ENCODE measurements around the gene RABEP2. TPM values are rescaled to one million over a fixed set of nuclear protein-coding genes. Genes with fewer than 3 reads are reported as not detected.

RABEP2 gene
- total and polyA plus RNA-seq, 10 donors, result 40.8 to 90.0 (median 53.1) TPM

DNA sequence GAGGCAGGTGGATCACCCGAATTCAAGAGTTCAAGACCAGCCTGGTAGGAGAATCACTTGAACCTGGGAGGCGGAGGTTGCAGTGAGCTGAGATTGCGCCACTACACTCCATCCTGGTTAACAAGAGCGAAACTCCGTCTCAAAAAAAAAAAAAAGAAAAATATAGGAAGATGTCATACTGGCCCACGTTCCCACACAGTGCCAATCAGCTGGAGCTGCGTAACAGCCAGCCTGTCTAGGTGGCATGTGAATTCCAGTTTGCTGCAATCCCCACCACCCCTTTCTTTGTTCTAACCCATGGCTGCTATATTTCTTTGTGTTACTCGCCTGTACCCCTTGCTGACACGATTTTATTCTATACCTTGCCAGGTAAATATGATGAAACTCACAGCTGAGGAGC, 33.2 kb upstream of the RABEP2 start:
- Histone ChIP-seq H3K36me3 (peaks cover 9 to 100% (median 79%) of the 10 kb centered on the region in 6 donors), H3K27me3 (replicated peaks in 1 of 7) (no peaks in the 10 kb centered on the region), H3K4me1 (peaks cover 0 to 18% (median 5%) of the 10 kb centered on the region in 6 donors), H3K9me3 (no peaks in the 10 kb centered on the region), H3K4me3 (no peak overlapping the region), H3K27ac (no peak overlapping the region)
- intact Hi-C loops (cut with DNase I; ENCODE audit: low total_unique reads), result no loop called here
- TF ChIP-seq POLR2A (IDR thresholded peaks at IDR 0.05) (no peak), POLR2AphosphoS5 (IDR thresholded peaks at IDR 0.05) (no peak), CTCF (IDR thresholded peaks at IDR 0.05 in 8 of 11, conservative IDR thresholded peaks at IDR 0.05 in 3 of 11) (no peak)
- WGBS, 5 donors, result 86 to 96% (median 91%) methylated on average over 7 to 9 of the region's 9 CpGs
- DNase-seq, result no peak

DNA sequence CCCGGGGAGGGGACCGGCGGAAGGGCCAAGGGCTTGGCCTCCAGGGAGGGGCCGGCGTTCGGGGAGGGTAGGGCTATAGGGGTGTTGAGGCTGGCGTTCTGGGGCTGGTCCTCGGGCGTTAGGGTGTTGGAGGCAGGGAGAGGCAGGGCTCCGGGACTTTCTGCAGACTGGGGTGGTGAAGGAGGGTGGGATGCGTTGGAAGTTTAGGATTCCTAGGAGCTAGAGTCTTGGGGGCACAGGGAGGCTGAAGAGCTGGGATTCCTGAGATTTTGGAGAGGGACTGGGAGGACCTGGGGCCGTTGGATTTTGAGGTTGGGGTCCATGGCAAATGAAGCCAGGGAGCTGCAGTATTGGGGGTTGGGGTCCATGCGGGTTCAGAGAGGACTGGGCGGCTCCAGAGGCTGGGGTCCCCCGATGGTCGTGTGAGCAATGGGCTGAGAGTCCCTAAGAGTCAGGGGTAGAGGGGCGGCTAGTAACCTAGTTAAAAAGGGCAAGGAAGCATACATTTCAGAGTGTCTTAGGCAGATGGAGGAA, 26.4 kb upstream of the RABEP2 start:
- Histone ChIP-seq H3K27ac (peak overlapping the region; percentile 74 to 95 (median 90)), H3K36me3 (peaks cover under 1 to 46% (median 29%) of the 10 kb centered on the region in 6 donors), H3K27me3 (replicated peaks in 1 of 7) (no peaks in the 10 kb centered on the region), H3K9me3 (no peaks in the 10 kb centered on the region), H3K4me1 (peaks cover 7 to 50% (median 32%) of the 10 kb centered on the region in 6 donors), H3K4me3 (peak overlapping the region; percentile 68 to 100 (median 94))
- peak; percentile 81 for DNase-seq
- intact Hi-C loops (cut with DNase I; ENCODE audit: low total_unique reads), result loop anchor here (5.0 kb wide), 1 partner anchor 129 kb away; the partner anchor contains the start of gene ATXN2L
- no peak for TF ChIP-seq POLR2A (IDR thresholded peaks at IDR 0.05)
- TF ChIP-seq POLR2AphosphoS5 (IDR thresholded peaks at IDR 0.05), result no peak
- no peak for TF ChIP-seq CTCF (IDR thresholded peaks at IDR 0.05 in 8 of 11, conservative IDR thresholded peaks at IDR 0.05 in 3 of 11)
- 3 to 5% (median 4%) methylated on average over 11 to 17 of the region's 17 CpGs for WGBS, 5 donors

GRCh38 chr16:28950648-28951409, 25.8 kb upstream of the RABEP2 start, which contains the start of gene NFATC2IP:
Gene NFATC2IP (plus strand): TSS chr16:28950937. CDS start chr16:28951012, 75 bp downstream.
- Histone ChIP-seq H3K27me3 (replicated peaks in 1 of 7) (no peaks in the 10 kb centered on the region), H3K4me1 (peaks cover 10 to 55% (median 36%) of the 10 kb centered on the region in 6 donors), H3K36me3 (peaks cover 0 to 39% (median 23%) of the 10 kb centered on the region in 6 donors), H3K9me3 (no peaks in the 10 kb centered on the region), H3K4me3 (peak within 1 kb of the TSS; percentile 68 to 100 (median 94)), H3K27ac (peak within 1 kb of the TSS; percentile 74 to 95 (median 90))
- 1 to 2% (median 1%) methylated on average over 43 to 79 of the region's 79 CpGs for WGBS, 5 donors
- intact Hi-C loops (cut with DNase I; ENCODE audit: low total_unique reads), result loop anchor here (5.0 kb wide), 1 partner anchor 129 kb away; the partner anchor contains the start of gene ATXN2L
- TF ChIP-seq POLR2A (IDR thresholded peaks at IDR 0.05), result peak in 1 of 3 donors; percentile 63
- peak; percentile 69 to 84 (median 80) for TF ChIP-seq POLR2AphosphoS5 (IDR thresholded peaks at IDR 0.05)
- TF ChIP-seq CTCF (IDR thresholded peaks at IDR 0.05 in 8 of 11, conservative IDR thresholded peaks at IDR 0.05 in 3 of 11), result peak in 2 of 11 experiments; percentile 29 to 31
- DNase-seq, result peak; percentile 99

GRCh38 chr16:28946681-28947080, 21.6 kb upstream of the RABEP2 start:
- intact Hi-C loops (cut with DNase I; ENCODE audit: low total_unique reads), result no loop called here
- 76 to 85% (median 78%) methylated on average over 4 of the region's 4 CpGs for WGBS, 5 donors
- H3K9me3 ChIP-seq, result no peaks in the 10 kb centered on the region
- no peaks in the 10 kb centered on the region for H3K36me3 ChIP-seq
- DNase-seq, result no peak
- no peak for TF ChIP-seq POLR2AphosphoS5 (IDR thresholded peaks at IDR 0.05)
- TF ChIP-seq POLR2A (IDR thresholded peaks at IDR 0.05), result no peak
- TF ChIP-seq CTCF (IDR thresholded peaks at IDR 0.05 in 8 of 11, conservative IDR thresholded peaks at IDR 0.05 in 3 of 11), result no peak
- no peaks in the 10 kb centered on the region for H3K27me3 ChIP-seq (replicated peaks in 1 of 7)
- peaks cover 10 to 37% (median 30%) of the 10 kb centered on the region in 6 donors for H3K4me1 ChIP-seq
- no peak overlapping the region for H3K27ac ChIP-seq
- H3K4me3 ChIP-seq, result no peak overlapping the region
